OCI-LY7 (cell line): ENCODE results near the gene AARS2. TPM values are rescaled to one million over a fixed set of nuclear protein-coding genes. Genes with fewer than 3 reads are reported as not detected.

ENCODE experiments used
- BruUV-seq: library from RNA; stranded (reverse); fragments of 400-500 nt; replicated peaks from 2 replicates; lab custom pipeline; 2021; lab: Mats Ljungman, UMichigan
- CTCF ChIA-PET: fragments of 300-600 bp; sonication (Branson Sonifier 250); formaldehyde crosslinking; loops from one replicate; lab custom pipeline; 2022; ENCODE audit warnings: antibody characterized with exemption; ENCODE audit not compliant: unreplicated experiment; lab: Charles Lee
- POLR2A ChIA-PET: fragments of 300-600 bp; sonication (Branson Sonifier 250); formaldehyde crosslinking; loops from one replicate; lab custom pipeline; 2022; ENCODE audit warnings: antibody characterized with exemption; lab: Charles Lee
- DNase-seq: peaks from one replicate; pipeline ENCODE4 v3.0.0-alpha.2; 2015; ENCODE audit warnings: low spot score
- H2AFZ ChIP-seq: fragments of 200-600 bp; sonication (generic), shearing (Covaris generic); 2 replicates; pipeline ENCODE4 v1.6.1; 2014; ENCODE audit warnings: mild to moderate bottlenecking, antibody characterized with exemption, low read length, moderate library complexity
- H3K27ac ChIP-seq: fragments of 200-600 bp; sonication (generic); 2 replicates; pipeline ENCODE4 v1.5.1; 2014; ENCODE audit warnings: mixed run types, low read depth, mild to moderate bottlenecking, moderate library complexity, low read length, inconsistent platforms; ENCODE audit not compliant: poor library complexity, severe bottlenecking
- H3K36me3 ChIP-seq: fragments of 200-600 bp; sonication (generic); 2 replicates; pipeline ENCODE4 v1.6.1; 2014; ENCODE audit warnings: mild to moderate bottlenecking, antibody characterized with exemption, low read length, moderate library complexity, mixed read lengths; ENCODE audit not compliant: insufficient read depth
- H3K4me1 ChIP-seq: fragments of 200-600 bp; sonication (generic); 2 replicates; pipeline ENCODE4 v1.5.1; 2014; ENCODE audit warnings: mild to moderate bottlenecking, low read length; ENCODE audit not compliant: insufficient read depth, poor library complexity, severe bottlenecking
- H3K4me2 ChIP-seq: fragments of 200-600 bp; sonication (generic); 2 replicates; pipeline ENCODE4 v1.6.1; 2014; ENCODE audit warnings: mild to moderate bottlenecking, low read length
- H3K4me3 ChIP-seq: fragments of 200-600 bp; sonication (generic); 2 replicates; pipeline ENCODE4 v1.5.1; 2014; ENCODE audit warnings: mild to moderate bottlenecking, low read depth, low read length; ENCODE audit not compliant: poor library complexity, severe bottlenecking
- H3K79me2 ChIP-seq: fragments of 200-600 bp; sonication (generic); 2 replicates; pipeline ENCODE4 v1.6.1; 2016; ENCODE audit warnings: low read depth, mild to moderate bottlenecking, low read length, moderate library complexity, mixed read lengths; ENCODE audit not compliant: insufficient read depth
- H3K9me2 ChIP-seq: fragments of 200-600 bp; sonication (generic); 2 replicates; pipeline ENCODE4 v1.6.1; 2016; ENCODE audit warnings: mild to moderate bottlenecking, low read length, mixed read lengths; ENCODE audit not compliant: insufficient read depth
- H3K9me3 ChIP-seq: fragments of 200-600 bp; sonication (generic); 2 replicates; pipeline ENCODE4 v1.6.1; 2014; ENCODE audit warnings: mild to moderate bottlenecking, mixed run types, low read length, mixed read lengths
- H4K20me1 ChIP-seq: fragments of 200-600 bp; sonication (generic); 2 replicates; pipeline ENCODE4 v1.6.1; 2014; ENCODE audit warnings: mild to moderate bottlenecking, antibody characterized with exemption, low read length, moderate library complexity, mixed read lengths; ENCODE audit not compliant: insufficient read depth
- CTCF ChIP-seq: fragments of 200-600 bp; sonication (generic); conservative IDR thresholded peaks from 2 replicates; pipeline ENCODE4 v1.5.1; 2014; ENCODE audit warnings: mild to moderate bottlenecking, antibody characterized with exemption, low read length, moderate library complexity, mixed read lengths
- EZH2phosphoT487 ChIP-seq: fragments of 200-600 bp; sonication (generic); IDR thresholded peaks from 2 replicates; pipeline ENCODE4 v1.6.1; 2018; ENCODE audit warnings: low read depth, borderline replicate concordance, mild to moderate bottlenecking, mixed run types, antibody characterized with exemption, low read length, moderate library complexity, mixed read lengths
- intact Hi-C: fragments of 100-400 bp; cut with micrococcal nuclease; formaldehyde crosslinking; loops from one replicate; pipeline ENCODE4 v1.10.0; 2022; ENCODE audit not compliant: unreplicated experiment
- total RNA-seq, 2 experiments: library from RNA; depleted of rRNA in 1 of 2; stranded (reverse); fragments of >200 nt in 1 of 2; shearing (Covaris generic) in 1 of 2; gene quantifications; 2 replicates each; pipeline ENCODE4 v1.2.3, GENCODE V29; 2014 to 2022

The AARS2 gene
- total RNA-seq, 2 experiments from 2014 or later, result 20.7 to 22.0 TPM

DNA sequence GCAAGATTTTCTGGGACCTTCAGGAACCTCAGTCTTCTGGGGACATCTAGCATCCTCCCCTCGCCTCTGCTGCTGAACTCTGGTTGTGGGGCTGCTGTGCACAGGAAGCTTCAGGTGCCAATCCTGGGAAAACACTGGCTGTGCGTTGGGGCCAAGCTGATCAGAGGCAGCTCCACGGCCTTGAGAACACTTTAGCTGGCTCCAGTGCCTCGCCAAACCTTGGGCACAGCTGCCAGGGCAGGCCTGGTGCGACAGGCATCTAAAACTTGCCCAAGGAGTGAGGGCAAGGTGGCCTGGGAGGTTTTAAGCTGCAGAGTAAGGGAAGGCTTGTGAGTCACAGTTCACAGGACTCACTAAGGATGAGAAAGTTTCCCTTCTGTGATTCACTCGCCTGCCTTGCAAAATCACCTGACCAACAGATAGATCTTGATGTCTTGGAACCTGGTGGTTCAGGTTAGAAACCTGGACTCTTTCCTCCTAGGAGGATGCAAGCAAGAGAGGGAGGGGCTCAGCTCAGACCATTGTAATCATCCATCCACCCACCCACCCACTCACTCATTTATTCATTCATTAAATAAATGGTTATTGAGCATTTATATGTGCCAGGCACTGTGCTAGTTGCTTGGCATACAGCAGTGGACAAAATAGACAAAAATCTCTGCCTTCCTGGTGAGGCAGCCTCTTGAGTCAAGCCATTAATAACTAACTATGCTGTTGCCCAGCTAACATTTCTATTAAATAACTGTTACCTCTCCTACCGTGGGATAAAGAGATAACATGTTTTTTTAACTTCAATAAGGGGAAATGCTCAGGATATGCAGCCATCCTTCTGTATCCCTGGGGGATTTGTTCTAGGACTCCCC lies 26.8 kb upstream of the AARS2 start:
- ChIA-PET CTCF (no interaction called here), POLR2A (no interaction called here)
- no peaks in the 10 kb centered on the region for H4K20me1 ChIP-seq
- H3K9me2 ChIP-seq, result no peaks in the 10 kb centered on the region
- intact Hi-C loops, result loop anchor here (5.0 kb wide), 1 partner anchor 243 kb away; no protein-coding TSS in a partner anchor
- no peak overlapping the region for H3K27ac ChIP-seq
- H3K4me2 ChIP-seq, result no peak overlapping the region
- no peaks in the 10 kb centered on the region for H3K79me2 ChIP-seq
- H3K9me3 ChIP-seq, result no peaks in the 10 kb centered on the region
- DNase-seq, result no peak
- no TSS peak for BruUV-seq
- TF ChIP-seq EZH2phosphoT487 (no peak), CTCF (no peak)
- no peaks in the 10 kb centered on the region for H3K36me3 ChIP-seq
- H3K4me1 ChIP-seq, result no peaks in the 10 kb centered on the region
- no peak overlapping the region for H2AFZ ChIP-seq
- no peak overlapping the region for H3K4me3 ChIP-seq

DNA sequence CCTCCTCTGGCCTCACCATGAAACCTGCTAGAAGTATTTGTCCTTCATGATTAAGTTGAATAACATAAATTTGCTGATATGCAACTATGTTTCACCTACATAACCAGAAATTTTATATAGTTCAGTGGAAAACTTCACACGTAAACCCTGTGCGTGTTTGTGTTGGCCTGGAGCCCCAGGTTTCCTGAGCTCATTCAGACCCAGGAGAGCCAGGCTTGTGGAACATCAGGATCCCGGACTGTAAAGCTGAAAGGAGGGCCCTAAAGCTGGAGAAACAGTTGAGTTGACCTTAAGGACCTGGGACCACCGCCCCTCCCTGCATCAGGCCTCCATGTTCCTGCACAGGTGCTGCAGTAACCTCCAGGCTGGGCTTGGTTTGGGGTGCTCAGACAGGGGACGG lies 26.2 kb upstream of the AARS2 start:
- BruUV-seq, result no TSS peak
- Histone ChIP-seq H3K79me2 (no peaks in the 10 kb centered on the region), H2AFZ (no peak overlapping the region), H3K9me2 (no peaks in the 10 kb centered on the region), H3K9me3 (no peaks in the 10 kb centered on the region), H3K27ac (no peak overlapping the region), H3K36me3 (no peaks in the 10 kb centered on the region), H3K4me1 (no peaks in the 10 kb centered on the region), H4K20me1 (no peaks in the 10 kb centered on the region), H3K4me3 (no peak overlapping the region), H3K4me2 (no peak overlapping the region)
- POLR2A ChIA-PET, result interaction anchor here (0.6 kb wide), 1 partner anchor 212 kb away, joined by 4 read pairs; the partner anchor contains the start of gene TMEM63B
- TF ChIP-seq EZH2phosphoT487 (no peak), CTCF (no peak)
- CTCF ChIA-PET, result no interaction called here
- intact Hi-C loops, result loop anchor here (5.0 kb wide), 1 partner anchor 242 kb away; no protein-coding TSS in a partner anchor
- DNase-seq, result no peak
